MM.1S (cell line): ENCODE results near the gene ANAPC4.

Experiments used
- EZH2 ChIP-seq: fragments of 300-600 bp; sonication (generic); optimal IDR thresholded peaks from 2 replicates; pipeline ENCODE3; 2017; ENCODE audit warnings: low read depth, mild to moderate bottlenecking, antibody characterized with exemption, low read length, mixed read lengths
- TF ChIP-seq, protein P1 (sequence below): fragments of 300-600 bp; sonication (generic); IDR thresholded peaks from 2 replicates; pipeline ENCODE4 v1.5.1; 2016; ENCODE audit warnings: antibody characterized with exemption, low read length, mixed read lengths

- TF ChIP-seq, protein P1, sequence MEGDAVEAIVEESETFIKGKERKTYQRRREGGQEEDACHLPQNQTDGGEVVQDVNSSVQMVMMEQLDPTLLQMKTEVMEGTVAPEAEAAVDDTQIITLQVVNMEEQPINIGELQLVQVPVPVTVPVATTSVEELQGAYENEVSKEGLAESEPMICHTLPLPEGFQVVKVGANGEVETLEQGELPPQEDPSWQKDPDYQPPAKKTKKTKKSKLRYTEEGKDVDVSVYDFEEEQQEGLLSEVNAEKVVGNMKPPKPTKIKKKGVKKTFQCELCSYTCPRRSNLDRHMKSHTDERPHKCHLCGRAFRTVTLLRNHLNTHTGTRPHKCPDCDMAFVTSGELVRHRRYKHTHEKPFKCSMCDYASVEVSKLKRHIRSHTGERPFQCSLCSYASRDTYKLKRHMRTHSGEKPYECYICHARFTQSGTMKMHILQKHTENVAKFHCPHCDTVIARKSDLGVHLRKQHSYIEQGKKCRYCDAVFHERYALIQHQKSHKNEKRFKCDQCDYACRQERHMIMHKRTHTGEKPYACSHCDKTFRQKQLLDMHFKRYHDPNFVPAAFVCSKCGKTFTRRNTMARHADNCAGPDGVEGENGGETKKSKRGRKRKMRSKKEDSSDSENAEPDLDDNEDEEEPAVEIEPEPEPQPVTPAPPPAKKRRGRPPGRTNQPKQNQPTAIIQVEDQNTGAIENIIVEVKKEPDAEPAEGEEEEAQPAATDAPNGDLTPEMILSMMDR, result no peak
- TF ChIP-seq EZH2, result no peak
Measured at GRCh38 chr4:25402521-25402920, 25.5 kb downstream of the ANAPC4 start.
